IMR-90 (cell line): ENCODE results near the gene DCHS1. TPM values are rescaled to one million over a fixed set of nuclear protein-coding genes. Genes with fewer than 3 reads are reported as not detected.

Experiments
- ATAC-seq: fragments of 200-7000 bp; cut with Tn5 transposase; 2 replicates; pipeline ENCODE4 v1.9.1; 2020; ENCODE audit warnings: low read depth, mild to moderate bottlenecking, moderate library complexity
- BruUV-seq: library from RNA; stranded (reverse); fragments of 400-500 nt; replicated peaks from 2 replicates; lab custom pipeline; 2021; lab: Mats Ljungman, UMichigan
- CTCF ChIA-PET: fragments of 300-600 bp; formaldehyde crosslinking; extraction: SDS; loops from one replicate; lab custom pipeline; 2021; ENCODE audit warnings: antibody characterized with exemption; lab: Yijun Ruan, JAX
- POLR2A ChIA-PET: fragments of 300-600 bp; sonication (Branson Sonifier 250); formaldehyde crosslinking; loops from one replicate; lab custom pipeline; 2022; ENCODE audit warnings: antibody characterized with exemption; ENCODE audit not compliant: unreplicated experiment; lab: Charles Lee
- DNase-seq: peaks from one replicate; pipeline ENCODE4 v3.0.0; 2013
- H2AFZ ChIP-seq: replicated peaks from 2 replicates; pipeline ENCODE3; 2013; ENCODE audit warnings: low read length, mild to moderate bottlenecking; ENCODE audit not compliant: poor library complexity
- H2AK5ac ChIP-seq: 2 replicates; pipeline ENCODE4 v1.6.1; 2013; ENCODE audit warnings: low read depth, low read length, inconsistent platforms
- H2AK9ac ChIP-seq: replicated peaks from 2 replicates; pipeline ENCODE3; 2013; ENCODE audit warnings: mild to moderate bottlenecking, low read depth, low read length, moderate library complexity; ENCODE audit not compliant: poor library complexity
- H2BK120ac ChIP-seq: 2 replicates; pipeline ENCODE4 v1.6.1; 2013; ENCODE audit warnings: low read depth, low read length, inconsistent platforms
- H2BK15ac ChIP-seq: 3 replicates; pipeline ENCODE4 v1.6.1; 2013; ENCODE audit warnings: low read depth, low read length, inconsistent platforms
- H2BK20ac ChIP-seq: 2 replicates; pipeline ENCODE4 v1.6.1; 2013; ENCODE audit warnings: low read depth, mild to moderate bottlenecking, inconsistent platforms, low read length, moderate library complexity
- H2BK5ac ChIP-seq: 2 replicates; pipeline ENCODE4 v1.6.1; 2013; ENCODE audit warnings: mild to moderate bottlenecking, low read depth, low read length, inconsistent platforms; ENCODE audit not compliant: poor library complexity, severe bottlenecking
- H3K14ac ChIP-seq: replicated peaks from 2 replicates; pipeline ENCODE4 v1.6.1; 2013; ENCODE audit warnings: low read depth, low read length, inconsistent platforms
- H3K18ac ChIP-seq: 2 replicates; pipeline ENCODE4 v1.6.1; 2013; ENCODE audit warnings: low read depth, low read length, control low read depth
- H3K23ac ChIP-seq: 2 replicates; pipeline ENCODE4 v1.6.1; 2013; ENCODE audit warnings: low read depth, low read length, inconsistent platforms
- H3K27ac ChIP-seq: 2 replicates; pipeline ENCODE4 v1.5.1; 2013; ENCODE audit warnings: mild to moderate bottlenecking, control low read depth, low read length; ENCODE audit not compliant: insufficient read depth
- H3K27me3 ChIP-seq: 2 replicates; pipeline ENCODE4 v1.6.1; 2013; ENCODE audit warnings: low read length; ENCODE audit not compliant: control insufficient read depth, insufficient read depth
- H3K36me3 ChIP-seq: 2 replicates; pipeline ENCODE4 v1.6.1; 2013; ENCODE audit warnings: low read length, mixed read lengths; ENCODE audit not compliant: control insufficient read depth, insufficient read depth
- H3K4ac ChIP-seq: 2 replicates; pipeline ENCODE4 v1.6.1; 2013; ENCODE audit warnings: low read depth, low read length, inconsistent platforms
- H3K4me1 ChIP-seq: 2 replicates; pipeline ENCODE4 v1.6.1; 2013; ENCODE audit warnings: low read length, mixed read lengths; ENCODE audit not compliant: control insufficient read depth, insufficient read depth
- H3K4me2 ChIP-seq: 2 replicates; pipeline ENCODE4 v1.6.1; 2013; ENCODE audit warnings: low read depth, mild to moderate bottlenecking, control low read depth, low read length, moderate library complexity
- H3K4me3 ChIP-seq: 2 replicates; pipeline ENCODE4 v1.5.1; 2013; ENCODE audit warnings: low read depth, mild to moderate bottlenecking, control low read depth, low read length, moderate library complexity; ENCODE audit not compliant: insufficient read depth
- H3K56ac ChIP-seq: 2 replicates; pipeline ENCODE4 v1.6.1; 2013; ENCODE audit warnings: low read length, inconsistent platforms; ENCODE audit not compliant: insufficient read depth; ENCODE audit errors: extremely low read depth
- H3K79me1 ChIP-seq, 2 experiments: 2 replicates each; pipeline ENCODE4 v1.6.1; 2013; ENCODE audit warnings: low read length in 2 of 2, inconsistent platforms in 1 of 2, low read depth in 1 of 2
- H3K9ac ChIP-seq: 2 replicates; pipeline ENCODE4 v1.6.1; 2013; ENCODE audit warnings: low read depth, low read length, control low read depth
- H3K9me1 ChIP-seq: 2 replicates; pipeline ENCODE4 v1.6.1; 2013; ENCODE audit warnings: low read length, inconsistent platforms; ENCODE audit not compliant: insufficient read depth
- H3K9me3 ChIP-seq: 2 replicates; pipeline ENCODE4 v1.6.1; 2013; ENCODE audit warnings: low read length; ENCODE audit not compliant: control insufficient read depth, insufficient read depth
- H4K20me1 ChIP-seq: 2 replicates; pipeline ENCODE4 v1.6.1; 2013; ENCODE audit warnings: low read length, inconsistent platforms; ENCODE audit not compliant: insufficient read depth
- H4K5ac ChIP-seq: 2 replicates; pipeline ENCODE4 v1.6.1; 2013; ENCODE audit warnings: mild to moderate bottlenecking, low read depth, low read length, control low read depth
- H4K8ac ChIP-seq, 2 experiments: 2 replicates each; pipeline ENCODE4 v1.6.1; 2013; ENCODE audit warnings: low read depth in 2 of 2, low read length in 2 of 2, control low read depth in 1 of 2, inconsistent platforms in 1 of 2
- H4K91ac ChIP-seq: 2 replicates; pipeline ENCODE4 v1.6.1; 2013; ENCODE audit warnings: low read depth, low read length, inconsistent platforms; ENCODE audit not compliant: insufficient read depth
- BHLHE40 ChIP-seq: fragments of 150-350 bp; IDR thresholded peaks from 2 replicates; pipeline ENCODE4 v1.6.1; 2016; ENCODE audit warnings: mild to moderate bottlenecking, low read depth, low read length
- CEBPB ChIP-seq: IDR thresholded peaks from 2 replicates; pipeline ENCODE4 v1.6.1; 2012; ENCODE audit warnings: low read depth, low read length, improper control_type of control experiment
- CTCF ChIP-seq: conservative IDR thresholded peaks from 2 replicates; pipeline ENCODE4 v1.5.1; 2012; ENCODE audit warnings: mild to moderate bottlenecking, low read depth, low read length, improper control_type of control experiment
- FOS ChIP-seq: fragments of 150-350 bp; IDR thresholded peaks from 2 replicates; pipeline ENCODE4 v1.6.1; 2016; ENCODE audit warnings: low read depth, low read length
- MAFK ChIP-seq: IDR thresholded peaks from 2 replicates; pipeline ENCODE4 v1.6.1; 2012; ENCODE audit warnings: low read depth, low read length, improper control_type of control experiment
- MAZ ChIP-seq: IDR thresholded peaks from 2 replicates; pipeline ENCODE4 v1.6.1; 2012; ENCODE audit warnings: low read depth, mild to moderate bottlenecking, low read length, improper control_type of control experiment, moderate library complexity, borderline replicate concordance
- MXI1 ChIP-seq: IDR thresholded peaks from 2 replicates; pipeline ENCODE4 v1.6.1; 2012; ENCODE audit warnings: low read depth, mild to moderate bottlenecking, low read length, moderate library complexity, borderline replicate concordance
- NFE2L2 ChIP-seq: fragments of 150-350 bp; IDR thresholded peaks from 2 replicates; pipeline ENCODE4 v1.6.1; 2016; ENCODE audit warnings: low read depth, mild to moderate bottlenecking, low read length
- POLR2A ChIP-seq: IDR thresholded peaks from 2 replicates; pipeline ENCODE4 v1.6.1; 2012; ENCODE audit warnings: mild to moderate bottlenecking, low read depth, low read length
- RAD21 ChIP-seq: IDR thresholded peaks from 2 replicates; pipeline ENCODE4 v1.6.1; 2012; ENCODE audit warnings: low read length, improper control_type of control experiment
- RCOR1 ChIP-seq: IDR thresholded peaks from 2 replicates; pipeline ENCODE4 v1.6.1; 2012; ENCODE audit warnings: mild to moderate bottlenecking, low read length, improper control_type of control experiment; ENCODE audit not compliant: insufficient replicate concordance
- SMC3 ChIP-seq: fragments of 150-350 bp; IDR thresholded peaks from 2 replicates; pipeline ENCODE4 v1.6.1; 2016; ENCODE audit warnings: low read depth, mild to moderate bottlenecking, antibody characterized with exemption, low read length, moderate library complexity
- USF2 ChIP-seq: fragments of 150-350 bp; IDR thresholded peaks from 2 replicates; pipeline ENCODE4 v1.6.1; 2017; ENCODE audit warnings: mild to moderate bottlenecking, antibody characterized with exemption, low read length, low read depth
- WGBS, 2 experiments: methylation state at CpG; one replicate each; pipeline versions ENCODE4 v1.1.5 to v1.1.7; 2013; ENCODE audit warnings: missing lambda C conversion rate in 2 of 2; ENCODE audit not compliant: insufficient read length in 1 of 2; ENCODE audit errors: extremely low coverage in 2 of 2; 5-methylcytosine and 5-hydroxymethylcytosine counted together
- dilution Hi-C: fragments of 300-500 bp; cut with HindIII; formaldehyde crosslinking; loops from one replicate; pipeline ENCODE4 v1.14.3; 2018; ENCODE audit warnings: low sequenced_read_pairs; ENCODE audit not compliant: unreplicated experiment
- in situ Hi-C: fragments of 300-500 bp; cut with MboI; formaldehyde crosslinking; loops from 3 replicates; pipeline ENCODE4 v1.14.3; 2019; ENCODE audit warnings: low sequenced_read_pairs, inconsistent platforms, mixed read lengths
- intact Hi-C: fragments of 100-400 bp; cut with micrococcal nuclease; formaldehyde crosslinking; loops from 2 replicates; pipeline ENCODE4 v1.10.0; 2022
- polyA plus RNA-seq, 3 experiments: library from polyadenylated mRNA; depleted of rRNA; stranded (reverse); fragments of >200 nt; gene quantifications; 2 replicates each; pipeline ENCODE4 v1.2.3, GENCODE V29; 2012; ENCODE audit warnings: low replicate concordance in 1 of 3
- total RNA-seq: library from RNA; depleted of rRNA; stranded (reverse); fragments of >200 nt; gene quantifications from 2 replicates; pipeline ENCODE4 v1.2.3, GENCODE V29; 2012

Gene DCHS1
- total and polyA plus RNA-seq, 2 of the 4 experiments (the other 2 are of a cell fraction): 1.4 to 3.3 TPM

GRCh38 chr11:6611092-6611962, 44.3 kb downstream of the DCHS1 start (continued):
- TF ChIP-seq MAZ (0 out of 2 replicates have a peak, but pooled peaks have one; percentile 10), FOS (no peak), CEBPB (no peak)

GRCh38 chr11:6610591-6610990, 45.0 kb downstream of the DCHS1 start:
- ATAC-seq (no peak), DNase-seq (no peak)
- no peak overlapping the region for H3K4ac ChIP-seq
- no peak overlapping the region for H2AK9ac ChIP-seq
- intact Hi-C loops (no loop called here), dilution Hi-C loops (no loop called here), in situ Hi-C loops (no loop called here)
- H3K9ac ChIP-seq: peak overlapping the region; percentile 96; the same call in 1 of the 2 replicates
- H3K4me3 ChIP-seq: no peak overlapping the region
- 0 out of 4 replicates have a peak overlapping the region, but pooled peaks of 1 of the 2 experiments have one; percentile 19 for H4K8ac ChIP-seq
- peaks cover 55% of the 10 kb centered on the region for H3K36me3 ChIP-seq
- no peak overlapping the region for H4K5ac ChIP-seq
- H3K4me2 ChIP-seq: peak overlapping the region; percentile 96; the same call in 1 of the 2 replicates
- no peak overlapping the region for H2BK5ac ChIP-seq
- H3K9me1 ChIP-seq: peaks cover 33% of the 10 kb centered on the region
- peaks cover 8% of the 10 kb centered on the region for H4K20me1 ChIP-seq
- H3K56ac ChIP-seq: no peak overlapping the region
- no peak overlapping the region for H2BK120ac ChIP-seq
- H3K27me3 ChIP-seq: no peaks in the 10 kb centered on the region
- POLR2A ChIA-PET: no interaction called here
- H2BK20ac ChIP-seq: no peak overlapping the region
- H3K27ac ChIP-seq: peak overlapping the region; percentile 84; the same call in 1 of the 2 replicates
- H3K9me3 ChIP-seq: no peaks in the 10 kb centered on the region
- peaks cover 31 to 73% of the 10 kb centered on the region in 2 experiments for H3K79me1 ChIP-seq
- CTCF ChIA-PET: no interaction called here
- 100% methylated on average over 1 of the region's 6 CpGs; no CpG with 5 or more reads in 1 of the 2 experiments for WGBS, 2 experiments
- no peak overlapping the region for H3K18ac ChIP-seq
- no peak overlapping the region for H2BK15ac ChIP-seq
- no TSS peak for BruUV-seq
- H3K4me1 ChIP-seq: peaks cover 31% of the 10 kb centered on the region
- H2AK5ac ChIP-seq: peak overlapping the region; percentile 20; the same call in 1 of the 2 replicates
- H3K14ac ChIP-seq: no peak overlapping the region
- no peak overlapping the region for H4K91ac ChIP-seq
- H2AFZ ChIP-seq: no peak overlapping the region
- H3K23ac ChIP-seq: peak overlapping the region; percentile 92; the same call in 1 of the 2 replicates
- TF ChIP-seq FOS (no peak), SMC3 (no peak), MAFK (no peak), BHLHE40 (no peak), MXI1 (no peak), CEBPB (no peak), CTCF (no peak), RAD21 (no peak), NFE2L2 (no peak), MAZ (no peak), USF2 (no peak), POLR2A (no peak), RCOR1 (no peak)
